Gastroesophageal sphincter (tissue), 4 donors: Measurements from ENCODE around the gene NEK7. TPM values are rescaled to one million over a fixed set of nuclear protein-coding genes. Genes with fewer than 3 reads are reported as not detected.

ENCODE experiments used
- ATAC-seq: fragments of 150-250 bp; one replicate; pipeline ENCODE4 v1.9.1; 2016; ENCODE audit warnings: mild to moderate bottlenecking, moderate library complexity
- H3K27ac ChIP-seq, 4 donors: fragments of 200-600 bp; sonication (generic) in 3 of 4; 1 replicate in 3 of 4; 2 replicates in 1 of 4; pipeline ENCODE4 v1.5.1; 2016 to 2019
- H3K27me3 ChIP-seq: fragments of 200-600 bp; sonication (generic); one replicate; pipeline ENCODE4 v1.5.1; 2019
- H3K36me3 ChIP-seq, 2 donors: fragments of 200-600 bp; sonication (generic); one replicate each; pipeline ENCODE4 v1.5.1; 2019; ENCODE audit warnings: control low read depth in 1 of 2
- H3K4me1 ChIP-seq, 3 donors: fragments of 200-600 bp; sonication (generic); 1 replicate in 2 of 3; 2 replicates in 1 of 3; pipeline ENCODE4 v1.5.1; 2016 to 2019; ENCODE audit warnings: control low read depth in 2 of 3
- H3K4me3 ChIP-seq, 2 donors: fragments of 200-600 bp; sonication (generic); one replicate each; pipeline ENCODE4 v1.5.1; 2019; ENCODE audit warnings: mild to moderate bottlenecking in 1 of 2, moderate library complexity in 1 of 2
- H3K9me3 ChIP-seq, 3 donors: fragments of 200-600 bp; sonication (generic); one replicate each; pipeline ENCODE4 v1.5.1; 2017 to 2019; ENCODE audit warnings: control low read depth in 2 of 3
- EP300 ChIP-seq: sonication (generic); formaldehyde crosslinking; IDR thresholded peaks from one replicate; pipeline ENCODE4 v1.6.1; 2017; ENCODE audit warnings: antibody characterized with exemption, mild to moderate bottlenecking
- POLR2A ChIP-seq, 2 donors: fragments of 450-650 bp; IDR thresholded peaks; one replicate each; pipeline ENCODE4 v1.6.1; 2017; ENCODE audit warnings: antibody characterized with exemption in 2 of 2, mild to moderate bottlenecking in 2 of 2, moderate library complexity in 1 of 2
- POLR2AphosphoS5 ChIP-seq: sonication (generic); formaldehyde crosslinking; IDR thresholded peaks from one replicate; pipeline ENCODE4 v1.6.1; 2017; ENCODE audit warnings: antibody characterized with exemption
- WGBS, 2 donors: methylation state at CpG; one replicate each; pipeline ENCODE4 v1.1.5; 2018; ENCODE audit warnings: low coverage in 1 of 2; 5-methylcytosine and 5-hydroxymethylcytosine counted together
- total RNA-seq, 4 donors: library from RNA; depleted of rRNA; stranded (reverse); fragments of >200 nt; gene quantifications; one replicate each; pipeline ENCODE4 v1.1.0, GENCODE V29; 2016
- TF ChIP-seq, protein P1 (sequence below), 4 experiments: fragments of 200-600 bp in 2 of 4; fragments of 450-650 bp in 2 of 4; sonication (generic) in 1 of 4; IDR thresholded peaks; one replicate each; pipeline ENCODE4 v1.5.1; 2017 to 2019; ENCODE audit warnings: antibody characterized with exemption in 4 of 4, mild to moderate bottlenecking in 2 of 4, moderate library complexity in 2 of 4

The NEK7 gene
- total RNA-seq, 4 donors from 2014 or later: 114 to 250 (median 181) TPM

DNA sequence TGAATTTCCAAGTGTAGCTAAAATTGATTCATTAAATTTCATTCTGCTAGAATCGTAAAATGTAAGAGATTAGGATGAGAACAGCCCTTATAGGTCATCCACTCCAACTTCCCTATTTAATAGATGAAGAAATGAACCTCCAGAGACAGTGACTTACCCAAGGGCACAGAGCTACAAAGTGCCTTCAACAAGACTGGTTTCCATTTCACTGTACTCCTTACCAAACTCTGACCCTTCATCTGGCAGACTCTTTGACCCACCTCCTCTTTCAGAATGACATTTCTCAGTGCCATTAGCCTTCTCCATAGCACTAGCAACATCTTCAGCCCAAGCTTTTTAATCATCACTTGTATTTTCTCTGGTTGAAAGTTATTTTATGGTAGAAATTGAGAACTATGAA lies 161.3 kb downstream of the NEK7 start:
- no peak overlapping the region for H3K27ac ChIP-seq
- no peaks in the 10 kb centered on the region for H3K27me3 ChIP-seq
- 80 to 100% methylated on average over 1 of the region's 1 CpG for WGBS, 2 donors
- no peaks in the 10 kb centered on the region for H3K4me1 ChIP-seq
- H3K36me3 ChIP-seq: peaks cover 0 to 48% of the 10 kb centered on the region in 2 donors
- no peaks in the 10 kb centered on the region for H3K9me3 ChIP-seq
- ATAC-seq: no peak
- TF ChIP-seq EP300 (no peak), POLR2A (IDR thresholded peaks at IDR 0.05) (no peak), POLR2AphosphoS5 (no peak)
- TF ChIP-seq, protein P1, sequence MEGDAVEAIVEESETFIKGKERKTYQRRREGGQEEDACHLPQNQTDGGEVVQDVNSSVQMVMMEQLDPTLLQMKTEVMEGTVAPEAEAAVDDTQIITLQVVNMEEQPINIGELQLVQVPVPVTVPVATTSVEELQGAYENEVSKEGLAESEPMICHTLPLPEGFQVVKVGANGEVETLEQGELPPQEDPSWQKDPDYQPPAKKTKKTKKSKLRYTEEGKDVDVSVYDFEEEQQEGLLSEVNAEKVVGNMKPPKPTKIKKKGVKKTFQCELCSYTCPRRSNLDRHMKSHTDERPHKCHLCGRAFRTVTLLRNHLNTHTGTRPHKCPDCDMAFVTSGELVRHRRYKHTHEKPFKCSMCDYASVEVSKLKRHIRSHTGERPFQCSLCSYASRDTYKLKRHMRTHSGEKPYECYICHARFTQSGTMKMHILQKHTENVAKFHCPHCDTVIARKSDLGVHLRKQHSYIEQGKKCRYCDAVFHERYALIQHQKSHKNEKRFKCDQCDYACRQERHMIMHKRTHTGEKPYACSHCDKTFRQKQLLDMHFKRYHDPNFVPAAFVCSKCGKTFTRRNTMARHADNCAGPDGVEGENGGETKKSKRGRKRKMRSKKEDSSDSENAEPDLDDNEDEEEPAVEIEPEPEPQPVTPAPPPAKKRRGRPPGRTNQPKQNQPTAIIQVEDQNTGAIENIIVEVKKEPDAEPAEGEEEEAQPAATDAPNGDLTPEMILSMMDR (IDR thresholded peaks at IDR 0.05): no peak
- no peak overlapping the region for H3K4me3 ChIP-seq

DNA sequence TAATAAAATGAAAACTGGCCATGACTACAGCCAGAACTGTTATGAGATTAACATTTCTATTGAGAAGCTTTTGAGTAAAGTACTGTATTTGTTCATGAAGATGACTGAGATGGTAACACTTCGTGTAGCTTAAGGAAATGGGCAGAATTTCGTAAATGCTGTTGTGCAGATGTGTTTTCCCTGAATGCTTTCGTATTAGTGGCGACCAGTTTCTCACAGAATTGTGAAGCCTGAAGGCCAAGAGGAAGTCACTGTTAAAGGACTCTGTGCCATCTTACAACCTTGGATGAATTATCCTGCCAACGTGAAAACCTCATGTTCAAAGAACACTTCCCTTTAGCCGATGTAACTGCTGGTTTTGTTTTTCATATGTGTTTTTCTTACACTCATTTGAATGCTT lies 164.0 kb downstream of the NEK7 start:
- Histone ChIP-seq H3K27ac (no peak overlapping the region), H3K9me3 (no peaks in the 10 kb centered on the region), H3K27me3 (no peaks in the 10 kb centered on the region), H3K36me3 (peaks cover 0 to 33% of the 10 kb centered on the region in 2 donors), H3K4me3 (no peak overlapping the region), H3K4me1 (no peaks in the 10 kb centered on the region)
- 83 to 90% methylated on average over 6 of the region's 6 CpGs for WGBS, 2 donors
- ATAC-seq: no peak
- TF ChIP-seq EP300: no peak
- no peak for TF ChIP-seq POLR2AphosphoS5
- no peak for TF ChIP-seq POLR2A (IDR thresholded peaks at IDR 0.05)
- TF ChIP-seq, protein P1 (IDR thresholded peaks at IDR 0.05): no peak

DNA sequence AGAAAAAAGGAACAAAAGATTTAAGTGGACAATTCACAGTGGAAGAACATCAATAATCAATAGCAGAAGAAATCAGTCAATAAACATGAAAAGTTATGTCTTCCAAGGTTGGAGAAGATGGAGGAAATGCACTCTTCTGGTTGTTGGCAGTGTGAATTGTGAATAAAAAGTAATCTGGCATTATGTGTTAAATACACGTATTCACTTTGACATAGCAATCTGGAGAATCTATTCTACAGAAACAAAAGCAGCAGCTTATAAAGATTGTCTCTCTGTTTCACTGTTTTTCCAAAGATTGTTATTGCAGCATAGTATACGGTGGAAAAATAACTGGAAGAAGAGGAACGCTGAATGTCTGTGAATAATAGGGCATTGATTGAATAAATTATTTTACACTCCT lies 169.4 kb downstream of the NEK7 start:
- Histone ChIP-seq H3K4me3 (no peak overlapping the region), H3K36me3 (peaks cover 0 to 2% of the 10 kb centered on the region in 2 donors), H3K9me3 (no peaks in the 10 kb centered on the region), H3K27ac (no peak overlapping the region), H3K4me1 (no peaks in the 10 kb centered on the region), H3K27me3 (peaks cover 11% of the 10 kb centered on the region)
- no peak for ATAC-seq
- TF ChIP-seq POLR2AphosphoS5 (no peak), POLR2A (IDR thresholded peaks at IDR 0.05) (no peak), EP300 (no peak)
- TF ChIP-seq, protein P1 (IDR thresholded peaks at IDR 0.05): no peak
- 39 to 42% methylated on average over 3 of the region's 3 CpGs for WGBS, 2 donors

DNA sequence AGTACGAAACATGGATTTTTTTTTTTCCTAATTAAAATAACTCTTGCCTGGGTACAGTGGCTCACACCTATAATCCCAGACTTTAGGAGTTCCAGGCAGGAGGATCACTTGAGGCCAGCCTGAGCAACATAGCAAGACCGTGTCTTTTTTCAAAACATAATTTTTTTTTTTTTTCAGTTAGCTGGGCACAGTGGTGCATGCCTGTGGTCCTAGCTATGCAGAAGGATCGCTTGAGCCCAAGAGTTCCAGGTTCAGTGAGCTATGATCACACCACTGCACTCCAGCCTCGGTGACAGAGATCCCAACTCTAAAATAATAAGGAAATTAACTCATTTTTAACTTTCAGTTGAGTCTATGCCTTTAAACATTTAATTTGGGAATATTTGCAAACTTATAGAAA lies 170.1 kb downstream of the NEK7 start:
- TF ChIP-seq, protein P1 (IDR thresholded peaks at IDR 0.05): no peak
- TF ChIP-seq POLR2A (IDR thresholded peaks at IDR 0.05): no peak
- TF ChIP-seq POLR2AphosphoS5: no peak
- no peak for TF ChIP-seq EP300
- Histone ChIP-seq H3K36me3 (no peaks in the 10 kb centered on the region), H3K27ac (no peak overlapping the region), H3K9me3 (no peaks in the 10 kb centered on the region), H3K27me3 (peaks cover 11% of the 10 kb centered on the region), H3K4me1 (no peaks in the 10 kb centered on the region), H3K4me3 (no peak overlapping the region)
- no peak for ATAC-seq
- WGBS, 2 donors: 74 to 76% methylated on average over 3 to 4 of the region's 4 CpGs

DNA sequence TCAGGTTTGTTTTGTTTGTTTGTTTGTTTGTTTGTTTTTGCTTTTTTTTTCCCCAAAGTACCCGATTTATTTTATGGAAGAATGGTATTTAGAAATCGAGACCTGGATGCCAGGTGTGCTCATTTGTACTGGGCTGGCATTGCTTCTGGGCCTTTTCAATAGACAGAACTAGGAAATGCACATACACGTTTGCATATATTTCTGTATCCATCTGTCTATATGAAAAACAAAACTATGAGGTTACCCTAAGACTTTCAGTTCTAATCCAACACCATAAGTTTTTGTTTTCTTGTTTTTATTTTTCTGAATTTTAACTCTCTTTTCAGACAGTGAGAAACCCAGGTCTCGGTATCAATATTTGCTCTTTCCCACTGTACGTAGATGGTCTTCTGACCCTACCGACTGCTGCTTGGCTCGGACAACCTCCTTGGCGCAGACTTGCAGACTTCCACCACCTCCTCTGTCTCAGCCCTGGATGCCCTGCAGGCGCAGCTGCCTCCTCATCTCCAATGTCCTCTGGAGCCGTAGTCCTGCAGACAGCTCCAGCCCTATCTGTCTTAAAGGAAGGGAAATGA lies 171.7 kb downstream of the NEK7 start:
- no peak overlapping the region for H3K27ac ChIP-seq
- no peak for ATAC-seq
- no peaks in the 10 kb centered on the region for H3K36me3 ChIP-seq
- H3K4me3 ChIP-seq: no peak overlapping the region
- H3K27me3 ChIP-seq: peaks cover 11% of the 10 kb centered on the region
- no peaks in the 10 kb centered on the region for H3K9me3 ChIP-seq
- TF ChIP-seq, protein P1 (IDR thresholded peaks at IDR 0.05): no peak
- no peak for TF ChIP-seq EP300
- no peak for TF ChIP-seq POLR2AphosphoS5
- no peak for TF ChIP-seq POLR2A (IDR thresholded peaks at IDR 0.05)
- 85 to 90% methylated on average over 3 to 8 of the region's 10 CpGs for WGBS, 2 donors
- H3K4me1 ChIP-seq: no peaks in the 10 kb centered on the region
